Measurements from ENCODE around the gene PPP2R3A.
A peak's percentile ranks its signal among the peaks of the same experiment; 100 is the strongest.

PPP2R3A gene

GRCh38 chr3:136195258-136196063 lies 229.9 kb downstream of the PPP2R3A start:
- peak; percentile 55 to 59 for DNase-seq (ENCODE audit: low read depth in 2 of 2)

- DNase-seq (ENCODE audit: low read depth in 2 of 2): no peak
These were observed 230.5 kb downstream of the PPP2R3A start, which contains the start of gene MSL2 for GRCh38 chr3:136196064-136196400. TSS of gene MSL2 (minus strand) at chr3:136196335. CDS start at chr3:136195113, 1,222 bp downstream.

DNA sequence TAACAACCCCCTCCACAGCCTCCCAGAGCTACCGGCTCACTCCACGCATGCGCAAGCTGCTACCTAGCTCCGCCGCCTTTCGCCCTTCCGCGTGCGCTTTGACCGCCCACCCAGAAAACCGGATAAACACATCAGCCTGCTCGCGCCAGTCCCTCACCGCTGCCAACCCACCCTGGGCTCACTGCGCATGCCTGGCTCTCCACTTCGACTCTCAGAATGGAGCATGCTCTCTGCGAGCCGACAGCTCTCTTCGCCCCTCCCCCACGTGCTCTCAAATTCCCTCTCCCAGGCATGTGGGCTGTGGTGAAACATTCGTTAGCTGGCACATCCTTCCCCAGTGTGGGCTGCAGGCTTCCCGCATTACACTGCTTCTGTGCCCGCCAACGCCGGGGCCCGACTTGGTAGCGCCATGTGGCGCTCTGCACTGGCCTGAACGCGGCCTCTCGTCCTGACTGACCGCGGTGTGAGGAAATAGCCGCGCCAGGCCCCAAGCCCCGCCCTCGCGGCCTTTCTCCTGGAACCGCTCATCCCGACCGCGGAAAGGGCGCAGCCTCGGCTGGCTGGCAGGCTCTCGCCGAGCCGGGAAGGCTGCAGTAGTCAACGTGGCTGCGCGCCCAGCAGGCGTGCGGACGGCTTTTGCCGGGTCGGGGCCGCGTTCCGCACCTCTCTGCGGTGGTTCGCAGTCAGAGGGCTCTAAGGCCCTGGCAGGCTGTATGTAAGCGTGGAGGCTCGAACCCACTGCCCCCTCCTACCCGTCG lies 231.1 kb downstream of the PPP2R3A start:
- peak; percentile 97 to 99 for DNase-seq (ENCODE audit: low read depth in 2 of 2)

DNA sequence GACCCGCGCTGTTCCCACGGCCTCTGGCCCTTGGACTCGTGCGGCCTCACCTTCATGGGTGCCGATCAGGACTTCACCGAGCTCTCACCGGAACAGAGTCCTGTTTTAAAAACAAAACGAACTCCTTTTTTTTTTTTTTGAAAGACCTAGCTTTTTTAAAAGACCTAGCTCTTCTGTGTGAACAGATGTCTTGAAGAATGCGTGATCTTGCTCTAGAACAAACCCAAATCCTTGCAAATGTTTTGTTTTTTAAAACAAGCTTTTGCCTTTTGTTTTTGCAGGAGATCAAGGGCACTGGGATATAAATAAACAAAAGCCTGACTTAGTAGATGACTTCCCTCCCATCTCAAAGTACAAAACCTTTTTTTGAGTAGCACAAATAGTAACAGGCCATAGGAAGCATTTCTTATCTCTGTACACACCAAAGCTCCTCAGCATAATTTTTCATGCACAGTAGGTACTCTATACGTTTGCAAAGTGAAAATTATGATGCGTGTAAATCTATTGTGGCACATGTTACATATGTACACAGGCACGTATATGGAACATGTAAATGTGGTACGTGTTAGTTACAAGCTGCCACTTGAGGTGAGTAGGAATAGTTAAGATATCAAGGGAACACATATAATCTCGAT lies 231.7 kb downstream of the PPP2R3A start:
- no peak for DNase-seq (ENCODE audit: low read depth in 2 of 2)
